Uterus (tissue), 2 donors: ENCODE results near the gene SPNS1.

Source experiments
- POLR2A ChIP-seq, 2 donors: fragments of 450-650 bp; IDR thresholded peaks; one replicate each; pipeline ENCODE4 v1.6.1; 2016; ENCODE audit warnings: antibody characterized with exemption in 2 of 2, mild to moderate bottlenecking in 1 of 2, moderate library complexity in 1 of 2
- TF ChIP-seq, protein P1 (sequence below), 4 experiments: fragments of 200-600 bp in 2 of 4; fragments of 450-650 bp in 2 of 4; sonication (generic) in 2 of 4; IDR thresholded peaks; one replicate each; pipeline ENCODE4 v1.5.1; 2016 to 2019; ENCODE audit warnings: antibody characterized with exemption in 4 of 4, mild to moderate bottlenecking in 2 of 4, moderate library complexity in 1 of 4

DNA sequence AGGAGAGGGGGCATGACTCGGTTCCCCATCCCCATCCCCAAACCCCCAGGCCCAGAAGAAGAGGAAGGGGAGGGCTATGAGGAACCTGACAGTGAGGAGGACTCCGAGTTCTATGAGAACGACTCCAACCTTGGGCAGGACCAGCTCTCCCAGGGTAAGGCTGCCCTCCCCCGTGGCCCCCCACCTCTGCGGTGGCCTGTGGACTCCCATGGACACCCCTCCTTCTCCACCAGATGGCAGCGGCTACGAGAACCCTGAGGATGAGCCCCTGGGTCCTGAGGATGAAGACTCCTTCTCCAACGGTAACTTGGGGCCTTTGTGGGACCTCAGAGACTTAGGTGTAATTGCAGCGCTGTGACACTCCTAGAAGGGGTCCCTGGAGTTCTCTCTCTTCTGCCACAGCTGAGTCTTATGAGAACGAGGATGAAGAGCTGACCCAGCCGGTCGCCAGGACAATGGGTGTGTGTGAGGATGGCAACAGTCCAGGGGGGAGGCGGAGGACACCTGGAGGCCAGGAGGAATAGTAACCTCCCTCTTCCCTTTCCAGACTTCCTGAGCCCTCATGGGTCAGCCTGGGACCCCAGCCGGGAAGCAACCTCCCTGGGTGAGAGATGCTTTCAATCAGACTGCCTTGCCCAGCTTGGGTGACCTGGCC, 37.2 kb upstream of the SPNS1 start:
- TF ChIP-seq, protein P1, sequence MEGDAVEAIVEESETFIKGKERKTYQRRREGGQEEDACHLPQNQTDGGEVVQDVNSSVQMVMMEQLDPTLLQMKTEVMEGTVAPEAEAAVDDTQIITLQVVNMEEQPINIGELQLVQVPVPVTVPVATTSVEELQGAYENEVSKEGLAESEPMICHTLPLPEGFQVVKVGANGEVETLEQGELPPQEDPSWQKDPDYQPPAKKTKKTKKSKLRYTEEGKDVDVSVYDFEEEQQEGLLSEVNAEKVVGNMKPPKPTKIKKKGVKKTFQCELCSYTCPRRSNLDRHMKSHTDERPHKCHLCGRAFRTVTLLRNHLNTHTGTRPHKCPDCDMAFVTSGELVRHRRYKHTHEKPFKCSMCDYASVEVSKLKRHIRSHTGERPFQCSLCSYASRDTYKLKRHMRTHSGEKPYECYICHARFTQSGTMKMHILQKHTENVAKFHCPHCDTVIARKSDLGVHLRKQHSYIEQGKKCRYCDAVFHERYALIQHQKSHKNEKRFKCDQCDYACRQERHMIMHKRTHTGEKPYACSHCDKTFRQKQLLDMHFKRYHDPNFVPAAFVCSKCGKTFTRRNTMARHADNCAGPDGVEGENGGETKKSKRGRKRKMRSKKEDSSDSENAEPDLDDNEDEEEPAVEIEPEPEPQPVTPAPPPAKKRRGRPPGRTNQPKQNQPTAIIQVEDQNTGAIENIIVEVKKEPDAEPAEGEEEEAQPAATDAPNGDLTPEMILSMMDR (IDR thresholded peaks at IDR 0.05), result no peak
- no peak for TF ChIP-seq POLR2A (IDR thresholded peaks at IDR 0.05)
